Breast epithelium (tissue), 4 donors: ENCODE measurements around the gene ZNF648. TPM values are rescaled to one million over a fixed set of nuclear protein-coding genes. Genes with fewer than 3 reads are reported as not detected.
"Not testable (repeated sequence)": the region's sequence is repeated elsewhere in the genome, so short reads cannot be mapped to it uniquely, and the experiment has no call there.

Experiments
- DNase-seq, 2 donors: peaks; one replicate each; pipeline ENCODE4 v3.0.0-alpha.2; 2019; ENCODE audit warnings: low spot score in 2 of 2
- H3K27ac ChIP-seq, 2 donors: fragments of 200-600 bp; sonication (generic) in 1 of 2; one replicate each; pipeline ENCODE4 v1.5.1; 2016 to 2019; ENCODE audit warnings: mild to moderate bottlenecking in 1 of 2
- H3K27me3 ChIP-seq, 2 donors: fragments of 200-600 bp; sonication (generic) in 1 of 2; one replicate each; pipeline versions ENCODE4 v1.5.1 to v1.6.0; 2017 to 2019; ENCODE audit warnings: control low read depth in 1 of 2, mild to moderate bottlenecking in 1 of 2
- H3K36me3 ChIP-seq: fragments of 200-600 bp; one replicate; pipeline ENCODE4 v1.5.1; 2019
- H3K4me1 ChIP-seq, 2 donors: fragments of 200-600 bp; sonication (generic); one replicate each; pipeline ENCODE4 v1.5.1; 2016 to 2019; ENCODE audit warnings: control low read depth in 1 of 2
- H3K4me3 ChIP-seq, 3 donors: fragments of 200-600 bp; sonication (generic); 1 replicate in 2 of 3; 2 replicates in 1 of 3; pipeline ENCODE4 v1.5.1; 2016 to 2019; ENCODE audit warnings: mild to moderate bottlenecking in 3 of 3, moderate library complexity in 2 of 3
- H3K9me3 ChIP-seq, 2 donors: fragments of 200-600 bp; sonication (generic) in 1 of 2; one replicate each; pipeline ENCODE4 v1.5.1; 2016 to 2019; ENCODE audit warnings: control low read depth in 1 of 2
- CTCF ChIP-seq, 3 donors: fragments of 450-650 bp; IDR thresholded peaks; one replicate each; pipeline ENCODE4 v1.5.1; 2016 to 2017; ENCODE audit warnings: antibody characterized with exemption in 3 of 3, mild to moderate bottlenecking in 3 of 3, moderate library complexity in 3 of 3
- POLR2A ChIP-seq: fragments of 450-650 bp; IDR thresholded peaks from one replicate; pipeline ENCODE4 v1.6.1; 2016; ENCODE audit warnings: antibody characterized with exemption, mild to moderate bottlenecking, moderate library complexity
- POLR2AphosphoS5 ChIP-seq, 3 donors: sonication (generic); formaldehyde crosslinking; IDR thresholded peaks; one replicate each; pipeline ENCODE4 v1.6.1; 2017; ENCODE audit warnings: antibody characterized with exemption in 3 of 3
- intact Hi-C: fragments of 100-400 bp; cut with DNase I; formaldehyde crosslinking; loops from one replicate; pipeline ENCODE4 v1.15.1; 2023; ENCODE audit warnings: low total_unique reads
- total RNA-seq, 3 donors: library from RNA; depleted of rRNA; stranded (reverse); fragments of >200 nt; gene quantifications; one replicate each; pipeline ENCODE4 v1.1.0, GENCODE V29; 2016

ZNF648 gene
- total RNA-seq, 3 donors from 2014 or later: 3.2 to 3.3 TPM; not detected in 1

- Histone ChIP-seq H3K36me3 (no peaks in the 10 kb centered on the region), H3K4me3 (no peak overlapping the region), H3K4me1 (no peaks in the 10 kb centered on the region), H3K9me3 (peaks cover 0 to 11% of the 10 kb centered on the region in 2 donors), H3K27ac (no peak overlapping the region), H3K27me3 (no peaks in the 10 kb centered on the region)
- intact Hi-C loops: no loop called here
- no peak for DNase-seq
- TF ChIP-seq POLR2AphosphoS5 (IDR thresholded peaks at IDR 0.05) (no peak), CTCF (IDR thresholded peaks at IDR 0.05) (no peak), POLR2A (no peak)
Measured at GRCh38 chr1:182046763-182047162, 14.7 kb downstream of the ZNF648 start.

DNA sequence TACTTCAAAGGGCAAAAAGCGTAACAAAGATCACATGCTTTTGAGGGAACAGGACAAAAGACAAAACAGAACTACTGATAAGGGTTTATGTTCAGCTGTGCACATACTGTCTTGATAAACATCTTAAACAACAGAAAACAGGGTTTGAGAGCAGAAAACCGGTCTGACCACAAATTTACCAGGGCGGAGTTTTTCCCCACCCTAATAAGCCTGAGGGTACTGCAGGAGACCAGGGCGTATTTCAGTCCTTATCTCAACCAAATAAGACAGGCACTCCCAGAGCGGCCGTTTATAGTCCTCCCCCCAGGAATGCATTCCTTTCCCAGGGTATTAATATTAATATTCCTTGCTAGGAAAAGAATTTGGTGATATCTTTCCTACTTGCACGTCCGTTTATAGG lies 16.0 kb downstream of the ZNF648 start:
- H3K27me3 ChIP-seq, intact Hi-C loops, H3K4me1 ChIP-seq, H3K36me3 ChIP-seq, H3K27ac ChIP-seq, DNase-seq, H3K4me3 ChIP-seq: not testable (repeated sequence)
- H3K9me3 ChIP-seq: peaks cover 0 to 11% of the 10 kb centered on the region in 2 donors

DNA sequence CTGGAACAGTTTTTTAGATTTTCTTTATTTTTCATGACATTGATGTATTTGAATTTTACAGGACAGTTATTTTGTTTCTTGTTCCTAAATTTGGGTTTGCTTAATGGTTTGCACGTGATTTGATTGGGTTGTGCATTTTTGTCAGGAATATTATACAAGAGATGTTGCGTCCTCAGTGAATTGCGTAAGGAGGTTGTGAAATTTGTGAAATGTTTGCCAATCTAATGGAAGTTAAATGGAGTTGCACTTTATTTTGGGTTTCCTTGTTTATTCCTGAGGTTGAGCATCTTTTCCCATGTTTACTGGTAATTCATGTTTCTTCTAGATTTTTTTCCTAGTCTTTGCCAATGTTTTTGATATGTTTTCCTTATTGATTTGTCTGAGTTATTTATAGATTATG lies 19.9 kb downstream of the ZNF648 start:
- TF ChIP-seq POLR2A (no peak), POLR2AphosphoS5 (IDR thresholded peaks at IDR 0.05) (no peak), CTCF (IDR thresholded peaks at IDR 0.05) (no peak)
- Histone ChIP-seq H3K27me3 (no peaks in the 10 kb centered on the region), H3K9me3 (peaks cover 0 to 27% of the 10 kb centered on the region in 2 donors), H3K36me3 (no peaks in the 10 kb centered on the region), H3K4me3 (no peak overlapping the region), H3K4me1 (no peaks in the 10 kb centered on the region), H3K27ac (no peak overlapping the region)
- no peak for DNase-seq
- intact Hi-C loops: no loop called here

GRCh38 chr1:182038220-182038619 lies 23.3 kb downstream of the ZNF648 start:
- TF ChIP-seq POLR2A: no peak
- TF ChIP-seq POLR2AphosphoS5 (IDR thresholded peaks at IDR 0.05): no peak
- TF ChIP-seq CTCF (IDR thresholded peaks at IDR 0.05): no peak
- no peaks in the 10 kb centered on the region for H3K36me3 ChIP-seq
- no peak overlapping the region for H3K4me3 ChIP-seq
- no peak for DNase-seq
- intact Hi-C loops: no loop called here
- H3K4me1 ChIP-seq: no peaks in the 10 kb centered on the region
- peaks cover 0 to 16% of the 10 kb centered on the region in 2 donors for H3K9me3 ChIP-seq
- H3K27me3 ChIP-seq: no peaks in the 10 kb centered on the region
- H3K27ac ChIP-seq: no peak overlapping the region

DNA sequence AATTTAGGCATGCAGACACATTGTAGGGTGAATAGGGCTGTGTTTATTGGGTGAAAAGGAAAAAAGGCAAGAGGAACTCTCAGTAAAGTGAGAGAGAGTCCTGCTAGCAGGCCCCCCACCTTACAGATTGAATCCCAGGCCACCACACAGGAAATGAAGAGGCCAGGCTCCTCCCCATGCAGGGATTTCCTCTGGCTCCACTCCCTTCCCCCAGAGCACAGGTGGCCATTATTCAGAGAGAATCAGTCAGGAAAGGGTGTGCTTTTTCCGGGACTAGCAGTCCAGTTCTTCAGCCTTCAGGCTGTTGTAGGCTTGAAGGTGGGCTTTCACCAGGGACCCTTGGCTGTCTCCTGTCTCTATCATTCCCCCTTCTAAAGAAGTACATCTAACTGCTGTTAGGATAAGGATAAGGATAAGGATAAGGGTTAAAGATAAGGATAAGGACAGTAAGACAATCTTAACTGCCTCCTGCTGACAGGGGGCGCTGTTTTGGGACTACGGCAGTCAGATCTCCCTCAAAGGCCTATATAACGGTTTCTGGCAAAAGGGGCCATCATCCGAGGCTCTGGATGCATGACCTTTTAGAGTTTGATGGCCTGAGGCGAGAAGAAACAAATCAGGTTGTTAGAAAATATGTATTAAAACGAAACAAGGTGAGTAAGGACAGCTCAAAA lies 26.3 kb downstream of the ZNF648 start:
- no peaks in the 10 kb centered on the region for H3K36me3 ChIP-seq
- intact Hi-C loops: no loop called here
- no peak overlapping the region for H3K4me3 ChIP-seq
- H3K27me3 ChIP-seq: no peaks in the 10 kb centered on the region
- H3K27ac ChIP-seq: no peak overlapping the region
- TF ChIP-seq POLR2A: no peak
- TF ChIP-seq CTCF (IDR thresholded peaks at IDR 0.05): no peak
- TF ChIP-seq POLR2AphosphoS5 (IDR thresholded peaks at IDR 0.05): no peak
- no peaks in the 10 kb centered on the region for H3K4me1 ChIP-seq
- peaks cover 0 to 16% of the 10 kb centered on the region in 2 donors for H3K9me3 ChIP-seq
- no peak for DNase-seq
